MM.1S (cell line): ENCODE results near the gene ZNF134.

Experiments used
- DNase-seq: peaks from one replicate; pipeline ENCODE4 v3.0.0-alpha.2; 2015
- H2AFZ ChIP-seq: fragments of 300-600 bp; sonication (generic); 2 replicates; pipeline ENCODE4 v1.6.0; 2016; ENCODE audit warnings: antibody characterized with exemption, low read length
- H3F3A ChIP-seq: fragments of 300-600 bp; sonication (generic); 2 replicates; pipeline ENCODE4 v1.6.1; 2016; ENCODE audit warnings: mild to moderate bottlenecking, antibody characterized with exemption, low read length, moderate library complexity, mixed read lengths; ENCODE audit not compliant: insufficient read depth
- H3K27ac ChIP-seq: fragments of 300-600 bp; sonication (generic); 2 replicates; pipeline ENCODE4 v1.5.1; 2016; ENCODE audit warnings: mild to moderate bottlenecking, low read length
- H3K27me3 ChIP-seq: fragments of 300-600 bp; sonication (generic); replicated peaks from 2 replicates; pipeline ENCODE4 v1.6.0; 2016; ENCODE audit warnings: low read length; ENCODE audit not compliant: insufficient read depth
- H3K36me3 ChIP-seq: fragments of 300-600 bp; sonication (generic); replicated peaks from 2 replicates; pipeline ENCODE4 v1.6.1; 2016; ENCODE audit warnings: mild to moderate bottlenecking, low read length, mixed read lengths; ENCODE audit not compliant: insufficient read depth
- H3K4me1 ChIP-seq: fragments of 300-600 bp; sonication (generic); 2 replicates; pipeline ENCODE4 v1.6.1; 2016; ENCODE audit warnings: low read length, mixed read lengths
- H3K4me2 ChIP-seq: fragments of 300-600 bp; sonication (generic); 2 replicates; pipeline ENCODE4 v1.6.0; 2016; ENCODE audit warnings: low read depth, low read length
- H3K4me3 ChIP-seq: fragments of 300-600 bp; sonication (generic); 2 replicates; pipeline ENCODE4 v1.5.1; 2016; ENCODE audit warnings: low read length, mixed read lengths
- H3K79me2 ChIP-seq: fragments of 300-600 bp; sonication (generic); 2 replicates; pipeline ENCODE4 v1.6.1; 2016; ENCODE audit warnings: mixed run types, low read length, mixed read lengths
- H3K9ac ChIP-seq: fragments of 300-600 bp; sonication (generic); 2 replicates; pipeline ENCODE4 v1.6.1; 2016; ENCODE audit warnings: low read length, mixed read lengths
- H3K9me2 ChIP-seq: fragments of 300-600 bp; sonication (generic); replicated peaks from 2 replicates; pipeline ENCODE4 v1.6.1; 2016; ENCODE audit warnings: mild to moderate bottlenecking, low read length, mixed read lengths; ENCODE audit not compliant: insufficient read depth
- H3K9me3 ChIP-seq: fragments of 300-600 bp; sonication (generic); replicated peaks from 2 replicates; pipeline ENCODE4 v1.6.1; 2016; ENCODE audit warnings: mild to moderate bottlenecking, low read length, mixed read lengths; ENCODE audit not compliant: insufficient read depth
- H4K20me1 ChIP-seq: fragments of 300-600 bp; sonication (generic); 2 replicates; pipeline ENCODE4 v1.6.1; 2016; ENCODE audit warnings: mild to moderate bottlenecking, low read length, moderate library complexity, mixed read lengths; ENCODE audit not compliant: insufficient read depth
- CTCF ChIP-seq: fragments of 300-600 bp; sonication (generic); IDR thresholded peaks from 2 replicates; pipeline ENCODE4 v1.5.1; 2016; ENCODE audit warnings: antibody characterized with exemption, low read length, mixed read lengths
- EZH2 ChIP-seq: fragments of 300-600 bp; sonication (generic); optimal IDR thresholded peaks from 2 replicates; pipeline ENCODE3; 2017; ENCODE audit warnings: low read depth, mild to moderate bottlenecking, antibody characterized with exemption, low read length, mixed read lengths
- EZH2phosphoT487 ChIP-seq: fragments of 300-600 bp; sonication (generic); IDR thresholded peaks from 2 replicates; pipeline ENCODE4 v1.6.1; 2018; ENCODE audit warnings: antibody characterized with exemption, low read length

Gene ZNF134

GRCh38 chr19:57642396-57643046 lies 28.5 kb downstream of the ZNF134 start:
- H2AFZ ChIP-seq, result no peak overlapping the region
- H3K36me3 ChIP-seq, result peaks cover 6% of the 10 kb centered on the region; the same call in 1 of the 2 replicates
- no peaks in the 10 kb centered on the region for H4K20me1 ChIP-seq
- H3K27ac ChIP-seq, result no peak overlapping the region
- no peaks in the 10 kb centered on the region for H3F3A ChIP-seq
- H3K79me2 ChIP-seq, result no peaks in the 10 kb centered on the region
- no peaks in the 10 kb centered on the region for H3K9me2 ChIP-seq
- H3K4me3 ChIP-seq, result no peak overlapping the region
- TF ChIP-seq EZH2phosphoT487 (no peak), CTCF (no peak), EZH2 (no peak)
- DNase-seq, result no peak
- no peaks in the 10 kb centered on the region for H3K4me1 ChIP-seq
- H3K9ac ChIP-seq, result no peak overlapping the region
- H3K27me3 ChIP-seq, result no peaks in the 10 kb centered on the region
- no peaks in the 10 kb centered on the region for H3K9me3 ChIP-seq
- no peak overlapping the region for H3K4me2 ChIP-seq

- H3K9me2 ChIP-seq, result no peaks in the 10 kb centered on the region
- no peaks in the 10 kb centered on the region for H4K20me1 ChIP-seq
- H3K36me3 ChIP-seq, result peaks cover 6% of the 10 kb centered on the region; the same call in 1 of the 2 replicates
- H3K9me3 ChIP-seq, result no peaks in the 10 kb centered on the region
- no peaks in the 10 kb centered on the region for H3K4me1 ChIP-seq
- no peak overlapping the region for H3K9ac ChIP-seq
- no peaks in the 10 kb centered on the region for H3K79me2 ChIP-seq
- no peak for TF ChIP-seq CTCF
- no peak for TF ChIP-seq EZH2phosphoT487
- TF ChIP-seq EZH2, result no peak
- no peak for DNase-seq
- no peak overlapping the region for H2AFZ ChIP-seq
- H3K27me3 ChIP-seq, result no peaks in the 10 kb centered on the region
- H3F3A ChIP-seq, result no peaks in the 10 kb centered on the region
- H3K4me2 ChIP-seq, result no peak overlapping the region
- no peak overlapping the region for H3K27ac ChIP-seq
- H3K4me3 ChIP-seq, result no peak overlapping the region
Observed at GRCh38 chr19:57643734-57644133, 29.7 kb downstream of the ZNF134 start.

- H3F3A ChIP-seq, result no peaks in the 10 kb centered on the region
- no peaks in the 10 kb centered on the region for H3K9me2 ChIP-seq
- no peak overlapping the region for H2AFZ ChIP-seq
- no peak overlapping the region for H3K9ac ChIP-seq
- TF ChIP-seq CTCF, result no peak
- no peak for TF ChIP-seq EZH2
- no peak for TF ChIP-seq EZH2phosphoT487
- no peak for DNase-seq
- no peaks in the 10 kb centered on the region for H3K36me3 ChIP-seq
- H3K27ac ChIP-seq, result no peak overlapping the region
- H3K4me2 ChIP-seq, result no peak overlapping the region
- H3K4me1 ChIP-seq, result no peaks in the 10 kb centered on the region
- H4K20me1 ChIP-seq, result no peaks in the 10 kb centered on the region
- H3K9me3 ChIP-seq, result no peaks in the 10 kb centered on the region
- no peaks in the 10 kb centered on the region for H3K79me2 ChIP-seq
- no peak overlapping the region for H3K4me3 ChIP-seq
- H3K27me3 ChIP-seq, result no peaks in the 10 kb centered on the region
Observed at GRCh38 chr19:57648331-57649003, 34.4 kb downstream of the ZNF134 start.
